ENCODE data around the gene APOF.

The APOF gene

DNA sequence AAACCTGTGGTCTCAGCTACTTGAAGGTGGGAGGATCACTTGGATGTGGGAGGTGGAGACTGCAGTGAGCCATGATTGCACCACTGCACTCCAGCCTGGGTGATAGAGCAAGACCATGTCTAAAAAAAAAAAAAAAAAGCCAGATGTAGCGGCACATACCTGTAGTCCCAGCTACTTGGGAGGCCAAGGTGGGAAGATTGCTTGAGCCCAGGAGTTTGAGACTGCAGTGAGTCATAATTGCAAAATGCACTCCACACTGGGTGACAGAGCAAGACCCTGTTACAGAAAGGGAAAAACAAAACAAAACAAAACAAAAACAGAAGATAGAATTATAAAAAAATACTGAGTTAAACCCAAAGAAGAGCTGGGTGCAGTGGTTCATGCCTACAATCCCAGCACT lies 29.1 kb upstream of the APOF start:
- Histone ChIP-seq H3K9me3 (ENCODE audit: insufficient read depth, low read depth, low read length) (peaks cover 4% of the 10 kb centered on the region; the same call in 1 of the 2 replicates), H3K4me1 (ENCODE audit: insufficient read depth, low read length) (peaks cover 8% of the 10 kb centered on the region), H3K36me3 (ENCODE audit: insufficient read depth, low read length) (no peaks in the 10 kb centered on the region), H3K27me3 (ENCODE audit: insufficient read depth, low read length) (no peaks in the 10 kb centered on the region), H3K9ac (ENCODE audit: low read depth, low read length) (no peak overlapping the region), H3K4me3 (ENCODE audit: low read length) (no peak overlapping the region), H3K27ac (ENCODE audit: low read depth, low read length) (no peak overlapping the region)
- 100% methylated on average over 1 of the region's 1 CpG for WGBS

DNA sequence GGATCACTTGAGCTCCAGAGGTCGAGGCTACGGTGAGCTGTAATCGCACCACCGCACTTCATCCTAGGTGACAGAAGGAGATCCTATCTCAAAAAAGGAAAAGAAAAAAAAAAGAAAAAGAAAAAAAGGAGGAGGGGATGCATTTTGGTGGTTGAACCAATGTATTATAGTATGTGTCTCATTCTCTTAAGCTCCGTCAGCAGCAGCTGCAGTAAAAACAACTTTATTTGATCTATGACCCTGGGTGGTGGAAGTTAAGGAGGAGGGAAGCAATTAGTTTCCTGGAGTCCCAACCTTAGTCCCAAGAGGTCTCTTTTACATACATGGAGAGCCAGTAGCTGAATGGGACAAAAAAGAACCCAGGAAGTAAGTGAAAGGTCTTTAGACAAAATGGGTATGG lies 26.8 kb upstream of the APOF start:
- no peak overlapping the region for H3K9ac ChIP-seq (ENCODE audit: low read depth, low read length)
- no peaks in the 10 kb centered on the region for H3K36me3 ChIP-seq (ENCODE audit: insufficient read depth, low read length)
- no peaks in the 10 kb centered on the region for H3K27me3 ChIP-seq (ENCODE audit: insufficient read depth, low read length)
- H3K9me3 ChIP-seq (ENCODE audit: insufficient read depth, low read depth, low read length) = peaks cover 4% of the 10 kb centered on the region; the same call in 1 of the 2 replicates
- no peak overlapping the region for H3K4me3 ChIP-seq (ENCODE audit: low read length)
- WGBS = 86% methylated on average over 5 of the region's 5 CpGs
- no peak overlapping the region for H3K27ac ChIP-seq (ENCODE audit: low read depth, low read length)
- peaks cover 8% of the 10 kb centered on the region for H3K4me1 ChIP-seq (ENCODE audit: insufficient read depth, low read length)

DNA sequence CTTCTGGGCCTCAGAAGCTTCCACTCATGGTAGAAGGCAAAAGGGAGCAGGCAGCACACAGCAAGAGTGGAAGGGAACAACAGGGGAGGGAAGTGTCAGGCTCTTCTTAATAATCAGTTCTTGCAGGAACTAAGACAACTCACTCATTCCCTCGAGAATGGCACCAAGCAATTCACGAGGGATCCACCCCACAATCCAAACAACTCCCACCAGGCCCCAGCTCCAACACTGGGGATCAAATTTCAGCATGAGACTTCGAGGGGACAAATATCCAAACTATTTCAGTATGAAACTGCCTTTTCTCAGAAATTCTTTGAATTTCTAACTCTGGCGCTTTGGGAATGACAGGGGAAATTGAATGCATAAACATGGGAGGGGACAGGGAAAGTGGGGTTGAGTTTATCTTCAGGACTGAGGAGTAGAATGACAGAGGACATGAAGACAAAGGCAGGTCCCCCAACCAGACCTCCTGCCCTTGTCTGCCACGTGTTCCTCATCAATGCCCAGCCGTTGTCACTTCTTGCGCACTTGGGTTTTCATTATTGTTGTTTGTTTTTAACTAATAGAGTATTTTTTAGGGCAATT lies 24.6 kb upstream of the APOF start:
- H3K27ac ChIP-seq (ENCODE audit: low read depth, low read length) = no peak overlapping the region
- H3K4me1 ChIP-seq (ENCODE audit: insufficient read depth, low read length) = peaks cover 8% of the 10 kb centered on the region
- no peak overlapping the region for H3K4me3 ChIP-seq (ENCODE audit: low read length)
- peak overlapping the region; percentile 7; the same call in 1 of the 2 replicates for H3K9ac ChIP-seq (ENCODE audit: low read depth, low read length)
- H3K27me3 ChIP-seq (ENCODE audit: insufficient read depth, low read length) = no peaks in the 10 kb centered on the region
- no peaks in the 10 kb centered on the region for H3K36me3 ChIP-seq (ENCODE audit: insufficient read depth, low read length)
- peaks cover under 1% of the 10 kb centered on the region; the same call in 1 of the 2 replicates for H3K9me3 ChIP-seq (ENCODE audit: insufficient read depth, low read depth, low read length)
- WGBS = 42% methylated on average over 6 of the region's 7 CpGs

DNA sequence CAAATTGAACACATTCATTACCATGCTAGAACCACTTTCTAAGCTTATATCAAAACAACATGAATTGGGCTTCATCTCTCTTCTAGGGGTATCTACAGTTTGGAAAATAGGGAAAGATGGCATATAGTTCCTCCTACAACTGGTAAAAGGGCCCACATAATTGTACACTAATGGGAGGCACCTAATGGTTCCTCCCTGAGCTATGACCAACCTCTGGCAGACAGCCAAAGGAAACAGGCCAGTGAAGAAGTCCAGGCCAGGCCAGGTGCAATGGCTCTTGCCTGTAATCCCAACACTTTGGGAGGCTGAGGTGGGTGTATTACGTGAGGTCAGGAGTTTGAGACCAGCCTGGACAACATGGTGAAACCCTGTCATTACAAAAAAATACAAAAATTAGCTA lies 23.2 kb upstream of the APOF start:
- Histone ChIP-seq H3K36me3 (ENCODE audit: insufficient read depth, low read length) (no peaks in the 10 kb centered on the region), H3K9ac (ENCODE audit: low read depth, low read length) (no peak overlapping the region), H3K4me1 (ENCODE audit: insufficient read depth, low read length) (peaks cover 8% of the 10 kb centered on the region), H3K27ac (ENCODE audit: low read depth, low read length) (no peak overlapping the region), H3K4me3 (ENCODE audit: low read length) (no peak overlapping the region), H3K9me3 (ENCODE audit: insufficient read depth, low read depth, low read length) (no peaks in the 10 kb centered on the region), H3K27me3 (ENCODE audit: insufficient read depth, low read length) (no peaks in the 10 kb centered on the region)
- WGBS = 90% methylated on average over 1 of the region's 1 CpG

DNA sequence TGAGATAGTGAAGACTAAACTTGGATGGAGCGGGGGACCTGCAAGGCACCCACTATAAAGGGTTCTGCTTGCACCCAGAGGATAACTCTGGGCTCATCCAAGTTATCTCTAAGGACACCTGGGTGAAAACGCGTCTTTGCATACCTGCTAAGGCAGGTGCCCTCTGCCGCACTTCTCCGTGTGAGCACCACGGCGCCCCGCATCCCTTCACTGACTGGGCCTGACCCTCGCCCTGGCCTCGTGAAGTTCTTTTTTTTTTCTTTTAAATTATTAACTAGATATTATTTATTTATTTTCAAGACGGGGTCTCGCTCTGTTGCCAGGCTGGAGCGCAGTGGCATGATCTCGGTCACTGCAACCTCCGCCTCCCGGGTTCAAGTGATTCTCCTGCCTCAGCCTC lies 20.0 kb upstream of the APOF start:
- H3K36me3 ChIP-seq (ENCODE audit: insufficient read depth, low read length) = no peaks in the 10 kb centered on the region
- no peaks in the 10 kb centered on the region for H3K27me3 ChIP-seq (ENCODE audit: insufficient read depth, low read length)
- no peak overlapping the region for H3K9ac ChIP-seq (ENCODE audit: low read depth, low read length)
- 96% methylated on average over 14 of the region's 16 CpGs for WGBS
- H3K9me3 ChIP-seq (ENCODE audit: insufficient read depth, low read depth, low read length) = no peaks in the 10 kb centered on the region
- peaks cover 11% of the 10 kb centered on the region for H3K4me1 ChIP-seq (ENCODE audit: insufficient read depth, low read length)
- no peak overlapping the region for H3K4me3 ChIP-seq (ENCODE audit: low read length)
- H3K27ac ChIP-seq (ENCODE audit: low read depth, low read length) = no peak overlapping the region

DNA sequence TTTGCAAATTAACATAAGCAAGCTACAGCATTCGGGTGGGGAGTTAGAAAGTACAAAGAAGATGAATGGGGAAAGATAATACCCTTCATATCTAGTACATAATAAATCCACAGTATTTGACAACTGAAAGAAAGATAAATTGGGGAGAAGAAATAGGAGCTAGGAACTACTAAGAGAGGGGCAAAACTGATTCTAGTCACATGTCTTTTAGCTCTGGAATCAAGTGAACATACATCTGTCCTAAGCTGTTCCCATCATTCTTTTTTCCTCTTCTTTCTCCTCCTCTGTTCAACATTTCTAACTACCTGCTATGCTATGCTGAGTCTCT lies 15.3 kb upstream of the APOF start:
- no CpG with 5 or more reads among the region's 1 CpG for WGBS
- H3K9me3 ChIP-seq (ENCODE audit: insufficient read depth, low read depth, low read length) = no peaks in the 10 kb centered on the region; the same call in 1 of the 2 replicates
- H3K4me3 ChIP-seq (ENCODE audit: low read length) = no peak overlapping the region
- no peaks in the 10 kb centered on the region for H3K27me3 ChIP-seq (ENCODE audit: insufficient read depth, low read length)
- no peak overlapping the region for H3K27ac ChIP-seq (ENCODE audit: low read depth, low read length)
- H3K4me1 ChIP-seq (ENCODE audit: insufficient read depth, low read length) = peaks cover 7% of the 10 kb centered on the region; the same call in 1 of the 2 replicates
- H3K36me3 ChIP-seq (ENCODE audit: insufficient read depth, low read length) = no peaks in the 10 kb centered on the region
- H3K9ac ChIP-seq (ENCODE audit: low read depth, low read length) = no peak overlapping the region

DNA sequence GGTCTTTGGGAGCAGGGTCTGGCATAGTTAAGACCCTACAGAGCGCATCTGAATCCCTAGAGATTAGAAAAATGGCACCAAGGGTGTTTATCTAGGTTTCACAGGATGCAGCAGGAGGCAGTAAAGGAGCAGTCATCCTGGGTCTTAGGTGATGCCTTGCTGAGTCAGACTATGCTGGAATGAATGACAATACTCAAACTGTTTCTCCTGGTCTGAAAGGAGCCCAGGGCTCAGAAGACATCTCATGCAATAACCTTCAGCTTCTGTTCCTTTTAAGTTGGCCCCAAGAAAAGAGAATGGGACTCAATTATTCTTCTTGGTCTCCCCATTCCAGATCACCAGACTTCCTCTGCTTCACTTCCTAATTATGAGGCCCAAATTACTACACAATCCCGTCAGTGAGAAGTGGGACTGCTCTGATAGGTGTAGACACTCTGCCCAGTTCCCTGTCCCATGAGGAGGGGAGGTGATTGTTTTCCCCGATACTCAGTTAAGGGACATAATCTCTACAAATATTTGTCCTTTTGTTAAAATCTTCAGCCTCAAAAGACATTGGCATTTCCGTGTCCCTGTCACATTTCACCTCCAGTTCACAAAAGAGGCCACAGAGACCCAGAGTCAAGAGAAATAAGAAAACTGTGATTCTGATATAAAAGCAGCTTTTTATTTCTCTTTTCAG lies 14.8 kb upstream of the APOF start:
- Histone ChIP-seq H3K4me3 (ENCODE audit: low read length) (no peak overlapping the region), H3K4me1 (ENCODE audit: insufficient read depth, low read length) (peaks cover 7% of the 10 kb centered on the region; the same call in 1 of the 2 replicates)
- WGBS = 91% methylated on average over 3 of the region's 4 CpGs

DNA sequence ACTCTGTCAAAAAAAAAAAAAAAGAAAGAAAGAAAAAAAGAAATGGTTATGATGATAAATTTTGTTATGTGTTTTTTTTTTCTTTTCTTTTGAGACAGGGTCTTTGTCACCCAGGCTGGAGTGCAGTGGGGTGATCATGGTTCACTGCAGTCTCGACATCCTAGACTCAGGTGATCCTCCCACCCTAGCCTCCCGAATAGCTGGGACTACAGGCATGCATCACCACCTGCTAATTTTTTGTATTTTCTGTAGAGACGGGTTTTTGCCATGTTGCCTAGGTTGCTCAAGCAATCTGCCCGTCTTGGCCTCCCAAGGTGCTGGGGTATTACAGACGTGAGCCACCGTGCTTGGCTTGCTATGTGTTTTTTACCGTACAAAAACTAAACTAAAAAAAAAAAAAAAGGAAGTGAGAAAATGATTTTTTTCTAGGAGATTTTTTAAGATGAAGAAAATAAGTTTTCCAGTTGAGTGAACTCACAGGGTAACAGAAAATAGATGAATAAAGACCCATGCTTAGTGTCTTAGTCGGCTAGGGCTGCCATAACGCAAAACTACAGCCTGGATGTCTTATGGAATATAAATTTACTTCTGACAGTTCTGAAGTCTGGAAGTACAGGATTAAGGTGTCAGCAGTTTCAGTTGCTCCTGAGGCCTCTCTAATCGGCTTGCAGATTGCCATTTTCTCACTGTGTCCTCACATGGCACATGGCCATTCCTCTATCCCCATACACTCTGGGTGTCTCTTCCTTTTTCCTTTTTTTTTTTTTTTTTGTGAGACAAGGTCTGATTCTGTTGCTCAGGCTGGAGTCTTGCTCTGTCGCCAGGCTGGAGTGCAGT lies 13.2 kb upstream of the APOF start:
- H3K27me3 ChIP-seq (ENCODE audit: insufficient read depth, low read length) = no peaks in the 10 kb centered on the region
- WGBS = 91% methylated on average over 11 of the region's 11 CpGs
- peaks cover 7% of the 10 kb centered on the region; the same call in 1 of the 2 replicates for H3K4me1 ChIP-seq (ENCODE audit: insufficient read depth, low read length)
- H3K36me3 ChIP-seq (ENCODE audit: insufficient read depth, low read length) = no peaks in the 10 kb centered on the region
- H3K9ac ChIP-seq (ENCODE audit: low read depth, low read length) = no peak overlapping the region
- no peak overlapping the region for H3K4me3 ChIP-seq (ENCODE audit: low read length)
- no peaks in the 10 kb centered on the region; the same call in 1 of the 2 replicates for H3K9me3 ChIP-seq (ENCODE audit: insufficient read depth, low read depth, low read length)
- H3K27ac ChIP-seq (ENCODE audit: low read depth, low read length) = no peak overlapping the region

More for the DNA sequence above, 14.8 kb upstream of the APOF start:
- Histone ChIP-seq H3K36me3 (ENCODE audit: insufficient read depth, low read length) (no peaks in the 10 kb centered on the region), H3K27ac (ENCODE audit: low read depth, low read length) (peak overlapping the region; percentile 28; the same call in 1 of the 2 replicates), H3K27me3 (ENCODE audit: insufficient read depth, low read length) (no peaks in the 10 kb centered on the region), H3K9me3 (ENCODE audit: insufficient read depth, low read depth, low read length) (no peaks in the 10 kb centered on the region; the same call in 1 of the 2 replicates), H3K9ac (ENCODE audit: low read depth, low read length) (no peak overlapping the region)

DNA sequence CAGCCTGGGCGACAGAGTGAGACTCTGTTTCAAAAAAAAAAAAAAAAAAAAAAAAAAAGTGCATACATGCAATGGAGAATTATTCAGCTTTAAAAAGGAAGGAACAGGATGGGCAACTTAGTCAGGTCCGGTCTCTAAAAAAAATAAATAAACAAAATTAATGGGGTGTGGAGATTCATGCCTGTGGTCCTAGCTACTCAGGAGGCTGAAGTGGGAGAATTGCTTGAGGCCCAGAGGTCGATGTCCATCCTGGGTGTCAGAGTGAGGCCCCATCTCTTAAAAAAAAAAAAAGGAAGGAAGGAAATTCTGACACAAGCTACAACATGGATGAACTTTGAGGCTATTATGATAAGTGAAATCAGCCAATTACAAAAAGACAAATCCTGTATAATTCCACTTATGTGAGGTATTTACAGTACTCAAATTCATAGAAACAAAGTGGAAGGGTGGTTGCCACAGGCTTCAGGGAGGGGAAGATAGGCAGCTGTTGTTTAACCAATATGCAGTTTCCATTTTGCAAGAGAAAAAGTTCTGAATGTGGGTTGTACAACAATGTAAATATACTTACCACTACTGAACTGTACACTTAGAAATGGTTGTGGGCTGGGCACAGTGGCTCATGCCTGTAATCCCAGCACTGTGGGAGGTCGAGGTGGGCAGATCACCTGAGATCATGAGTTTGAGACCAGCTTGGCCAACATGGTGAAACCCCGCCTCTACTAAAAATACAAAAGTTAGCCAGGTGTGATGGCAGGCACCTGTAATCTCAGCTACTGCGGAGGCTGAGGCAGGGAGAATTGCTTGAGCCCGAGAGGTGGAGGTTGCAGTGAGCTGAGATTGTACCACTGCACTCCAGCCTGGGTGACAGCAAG lies 12.3 kb upstream of the APOF start:
- Histone ChIP-seq H3K9me3 (ENCODE audit: insufficient read depth, low read depth, low read length) (no peaks in the 10 kb centered on the region; the same call in 1 of the 2 replicates), H3K27me3 (ENCODE audit: insufficient read depth, low read length) (no peaks in the 10 kb centered on the region), H3K4me3 (ENCODE audit: low read length) (no peak overlapping the region), H3K36me3 (ENCODE audit: insufficient read depth, low read length) (no peaks in the 10 kb centered on the region), H3K9ac (ENCODE audit: low read depth, low read length) (no peak overlapping the region), H3K27ac (ENCODE audit: low read depth, low read length) (no peak overlapping the region), H3K4me1 (ENCODE audit: insufficient read depth, low read length) (peaks cover 7% of the 10 kb centered on the region; the same call in 1 of the 2 replicates)
- whole genome bisulfite sequencing = 92% methylated on average over 7 of the region's 7 CpGs

DNA sequence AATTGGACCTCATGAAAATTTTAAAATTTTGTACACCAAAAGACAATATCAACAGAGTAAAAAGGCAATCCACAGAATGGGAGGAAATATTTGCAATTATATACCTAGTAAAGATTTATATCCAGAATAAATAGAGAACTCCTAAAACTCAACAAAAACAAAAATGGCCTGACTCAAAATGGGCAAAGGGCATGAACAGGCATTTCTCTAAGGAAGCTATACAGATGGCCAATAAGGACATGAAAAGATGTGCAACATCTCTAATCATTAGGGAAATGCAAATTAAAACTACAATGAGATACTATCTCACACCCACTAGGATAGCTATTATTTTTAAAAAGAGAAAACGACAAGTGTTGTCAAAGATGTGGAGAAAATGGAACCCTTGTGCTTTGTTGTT lies 10.9 kb upstream of the APOF start:
- Histone ChIP-seq H3K9me3 (ENCODE audit: insufficient read depth, low read depth, low read length) (no peaks in the 10 kb centered on the region; the same call in 1 of the 2 replicates), H3K27ac (ENCODE audit: low read depth, low read length) (no peak overlapping the region), H3K36me3 (ENCODE audit: insufficient read depth, low read length) (no peaks in the 10 kb centered on the region), H3K4me3 (ENCODE audit: low read length) (no peak overlapping the region), H3K27me3 (ENCODE audit: insufficient read depth, low read length) (no peaks in the 10 kb centered on the region), H3K4me1 (ENCODE audit: insufficient read depth, low read length) (peaks cover 7% of the 10 kb centered on the region; the same call in 1 of the 2 replicates), H3K9ac (ENCODE audit: low read depth, low read length) (no peak overlapping the region)
- WGBS = 95% methylated on average over 1 of the region's 1 CpG

All from HUES64 (cell line).